HuH-7.5 (cell line): ENCODE results near the gene SIRT1.
"Not testable (repeated sequence)": the region's sequence is repeated elsewhere in the genome, so short reads cannot be mapped to it uniquely, and the experiment has no call there.

Experiments
- DNase-seq: peaks from one replicate; pipeline ENCODE4 v3.0.0; 2011; ENCODE audit warnings: low spot score

The SIRT1 gene

DNA sequence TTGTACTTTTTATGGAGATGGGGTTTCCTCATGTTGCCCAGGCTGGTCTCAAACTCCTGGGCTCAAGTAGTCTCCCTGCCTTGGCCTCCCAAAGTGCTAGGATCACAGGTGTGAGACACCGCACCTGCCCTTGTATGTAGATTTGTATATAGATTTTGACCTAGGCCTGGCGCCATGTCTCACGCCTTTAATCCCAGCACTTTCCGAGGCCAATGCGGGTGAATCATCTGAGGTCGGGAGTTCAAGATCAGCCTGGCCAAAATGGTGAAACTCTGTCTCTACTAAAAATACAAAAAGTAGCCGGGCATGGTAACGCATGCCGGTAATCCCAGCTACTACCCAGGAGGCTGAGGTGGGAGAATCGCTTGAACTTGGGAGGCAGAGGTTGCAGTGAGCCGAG is 7.0 kb upstream of the SIRT1 start:
- not testable (repeated sequence) for DNase-seq

DNA sequence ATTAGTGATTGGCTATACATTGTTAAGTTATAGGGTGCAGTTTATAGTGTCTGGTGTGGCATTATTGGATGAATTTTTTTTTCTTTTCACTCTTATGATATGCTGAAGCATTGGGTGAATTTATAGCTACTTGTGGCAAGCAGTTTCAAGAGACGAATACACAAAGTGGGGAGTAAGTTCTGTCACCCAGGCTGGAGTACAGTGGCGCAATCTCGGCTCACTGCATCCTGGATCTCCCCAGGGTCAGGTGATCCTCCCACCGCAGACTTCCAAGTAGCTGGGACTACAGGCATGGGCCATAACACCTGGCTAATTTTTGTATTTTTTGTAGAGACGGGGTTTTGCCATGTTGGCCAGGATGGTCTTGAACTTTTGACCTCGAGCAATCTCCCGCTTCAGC is 6.3 kb upstream of the SIRT1 start:
- DNase-seq = no peak

DNA sequence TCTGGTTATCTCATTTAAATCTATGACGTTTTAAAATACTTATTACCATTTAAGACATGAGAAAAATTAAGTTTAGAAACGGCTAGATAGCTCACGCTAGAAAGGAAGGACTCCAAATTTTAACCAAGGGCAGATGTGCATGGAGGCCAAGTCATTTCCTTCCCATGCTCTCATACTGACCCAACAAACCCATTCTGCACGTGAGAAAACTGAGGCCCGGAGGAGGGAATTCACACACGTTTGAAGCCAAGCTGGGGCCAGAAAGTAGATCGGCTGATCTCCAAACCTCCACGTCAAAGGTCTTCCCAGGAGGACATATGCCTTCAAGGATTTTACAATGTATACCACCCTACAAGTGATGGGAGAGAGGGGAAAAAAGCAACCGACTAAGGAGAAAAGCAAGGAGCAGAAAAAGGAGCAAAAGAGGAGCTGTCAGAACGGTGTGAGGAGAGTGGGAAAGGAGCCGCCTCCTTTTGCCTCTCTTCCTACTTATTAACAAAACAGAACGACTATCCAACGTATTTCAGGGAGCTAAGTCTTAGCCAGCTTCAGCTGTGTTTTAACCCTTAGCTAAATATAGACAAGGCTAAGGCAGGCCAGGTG is 645 bp upstream of the SIRT1 start:
- DNase-seq = no peak

GRCh38 chr10:67884842-67885670 is 600 bp downstream of the SIRT1 start:
- DNase-seq = peak; percentile 56

DNA sequence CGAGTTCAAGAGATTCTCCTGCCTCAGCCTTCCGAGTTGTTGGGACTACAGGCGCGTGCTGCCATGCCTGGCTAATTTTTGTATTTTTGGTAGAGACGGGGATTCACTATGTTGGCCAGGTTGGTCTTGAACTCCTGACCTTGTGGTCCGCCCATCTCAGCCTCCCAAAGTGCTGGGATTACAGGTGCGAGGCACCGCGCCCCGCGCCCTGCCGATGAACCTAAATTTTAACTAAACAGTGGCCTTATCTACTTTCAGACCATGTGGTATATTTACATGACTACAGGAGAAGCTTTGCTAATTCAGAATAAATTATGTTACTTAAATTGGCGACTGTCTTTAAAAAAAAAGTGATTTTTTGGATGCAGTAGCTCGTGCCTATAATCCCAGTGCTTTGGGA is 9.2 kb downstream of the SIRT1 start:
- DNase-seq = no peak

DNA sequence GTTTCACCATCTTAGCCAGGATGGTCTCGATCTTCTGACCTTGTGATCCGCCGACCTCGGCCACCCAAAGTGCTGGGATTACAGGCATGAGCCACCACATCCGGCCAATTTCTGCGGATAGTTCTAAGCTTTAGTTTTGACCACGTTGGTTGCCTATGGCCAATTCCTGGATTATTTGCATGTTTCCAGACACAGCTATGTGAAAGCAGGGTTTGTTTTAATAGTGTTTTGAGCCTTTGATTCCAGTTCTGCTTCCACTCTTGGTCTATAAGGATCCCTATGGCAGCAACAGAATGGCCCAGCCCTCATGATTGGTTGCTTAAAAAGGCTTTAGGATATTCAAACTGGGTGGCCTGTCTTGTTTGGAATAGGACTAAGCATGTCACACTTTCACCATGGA is 19.1 kb downstream of the SIRT1 start:
- no peak for DNase-seq

GRCh38 chr10:67912331-67912946 is 28.0 kb downstream of the SIRT1 start:
- DNase-seq = no peak

GRCh38 chr10:67914777-67915340 is 30.4 kb downstream of the SIRT1 start:
- DNase-seq = no peak

GRCh38 chr10:67917169-67917568 is 32.7 kb downstream of the SIRT1 start:
- DNase-seq = no peak

DNA sequence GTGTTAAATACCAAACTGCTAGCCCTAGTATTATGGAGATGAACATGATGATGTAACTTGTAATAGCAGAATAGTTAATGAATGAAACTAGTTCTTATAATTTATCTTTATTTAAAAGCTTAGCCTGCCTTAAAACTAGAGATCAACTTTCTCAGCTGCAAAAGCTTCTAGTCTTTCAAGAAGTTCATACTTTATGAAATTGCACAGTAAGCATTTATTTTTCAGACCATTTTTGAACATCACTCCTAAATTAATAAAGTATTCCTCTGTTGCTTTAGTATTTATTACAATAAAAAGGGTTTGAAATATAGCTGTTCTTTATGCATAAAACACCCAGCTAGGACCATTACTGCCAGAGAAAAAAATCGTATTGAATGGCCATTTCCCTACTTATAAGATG is 33.2 kb downstream of the SIRT1 start:
- no peak for DNase-seq

DNA sequence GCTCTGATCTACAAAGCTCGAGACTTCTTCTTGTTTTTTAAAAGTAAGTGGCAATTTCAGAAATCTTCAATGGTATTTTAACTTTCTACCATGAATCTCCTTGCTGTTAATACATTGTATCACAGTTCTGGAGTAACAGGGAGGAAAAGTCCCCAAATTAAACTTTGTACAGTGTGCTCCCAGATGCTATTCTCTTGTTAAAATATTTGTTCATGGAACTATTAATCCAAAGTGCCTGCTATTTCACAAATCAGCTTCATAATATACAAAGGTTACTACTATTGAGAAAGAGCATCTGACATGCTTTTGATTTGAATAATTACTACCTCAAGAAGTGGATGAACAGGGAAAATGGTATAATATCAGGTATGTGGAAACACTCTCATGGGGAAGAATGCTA is 36.6 kb downstream of the SIRT1 start:
- DNase-seq = no peak

DNA sequence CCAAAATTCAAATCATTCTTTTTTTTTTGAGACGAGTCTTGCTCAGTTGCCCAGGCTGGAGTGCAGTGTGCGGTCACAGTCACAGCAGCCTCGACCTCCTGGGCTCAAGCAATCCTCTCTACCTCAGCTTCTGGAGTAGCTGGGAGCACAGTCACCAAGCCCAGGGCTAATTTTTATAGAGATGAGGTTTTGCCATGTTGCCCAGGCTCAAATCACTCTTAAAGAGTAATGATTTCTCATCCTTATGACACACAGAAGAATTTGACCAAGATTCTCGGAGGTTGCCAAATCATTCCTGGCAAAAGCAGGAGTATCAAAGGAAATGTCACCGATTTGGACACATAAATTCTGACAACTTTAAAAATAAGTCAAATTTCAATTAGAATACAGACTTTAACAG is 39.1 kb downstream of the SIRT1 start:
- DNase-seq = no peak

DNA sequence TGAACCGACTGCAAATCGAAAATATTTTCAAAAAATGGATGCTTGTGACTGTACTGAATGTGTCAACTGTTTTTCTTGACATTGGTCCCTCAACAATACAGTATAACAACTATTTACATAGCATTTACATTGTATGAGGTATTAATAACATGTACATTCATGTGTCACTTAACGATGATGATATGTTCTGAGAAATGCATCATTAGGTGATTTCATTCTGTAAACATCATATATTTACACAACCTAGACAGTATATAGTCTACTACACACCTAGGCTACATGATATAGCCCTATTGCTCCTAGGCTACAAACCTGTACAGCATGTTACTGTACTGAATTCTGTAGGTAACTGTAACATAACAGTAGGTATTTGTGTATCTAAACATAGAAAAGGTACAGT is 39.7 kb downstream of the SIRT1 start:
- no peak for DNase-seq

DNA sequence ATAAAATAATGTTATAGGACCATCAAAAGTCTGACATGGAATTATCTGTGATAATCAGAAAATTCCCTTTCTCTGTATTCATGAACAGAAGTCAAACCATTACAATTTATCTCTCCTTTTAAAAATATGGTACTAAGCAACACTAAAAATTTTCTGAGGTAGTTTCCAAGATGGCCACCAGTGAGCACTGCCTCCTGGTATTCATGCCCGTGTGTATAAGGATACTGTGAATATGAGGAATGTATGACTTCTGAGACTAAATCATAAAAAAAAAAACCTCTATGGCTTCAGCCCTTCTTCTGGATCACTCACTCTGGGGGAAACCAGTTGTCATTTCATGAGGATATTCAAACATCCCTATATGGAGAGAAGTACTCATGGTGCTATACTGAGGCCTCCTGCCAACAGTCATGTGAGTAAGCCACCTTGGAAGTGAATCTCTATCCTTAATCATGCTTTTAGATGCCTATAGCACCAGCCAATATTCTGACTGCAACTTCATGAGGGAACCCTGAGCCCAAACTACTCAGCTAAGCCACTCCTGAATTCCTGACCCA is 41.1 kb downstream of the SIRT1 start:
- no peak for DNase-seq

DNA sequence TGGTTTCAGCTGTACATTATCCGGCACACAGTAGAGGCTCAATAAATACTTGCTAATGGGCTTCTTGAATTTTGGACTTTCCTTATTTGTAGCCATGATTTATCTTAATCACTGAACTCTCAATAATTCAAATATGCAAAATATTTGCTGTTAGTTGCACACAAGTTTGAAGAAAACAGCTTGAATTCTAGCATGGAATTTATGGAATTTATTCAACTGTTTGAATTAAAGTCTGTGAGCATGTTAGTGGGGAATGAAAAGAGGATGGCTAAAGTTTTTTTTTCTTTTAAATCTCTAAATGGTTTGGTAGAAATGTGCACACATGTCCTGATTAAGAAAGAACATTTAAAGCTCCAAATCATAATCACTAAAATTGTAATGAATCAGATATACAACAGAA is 42.5 kb downstream of the SIRT1 start:
- no peak for DNase-seq

DNA sequence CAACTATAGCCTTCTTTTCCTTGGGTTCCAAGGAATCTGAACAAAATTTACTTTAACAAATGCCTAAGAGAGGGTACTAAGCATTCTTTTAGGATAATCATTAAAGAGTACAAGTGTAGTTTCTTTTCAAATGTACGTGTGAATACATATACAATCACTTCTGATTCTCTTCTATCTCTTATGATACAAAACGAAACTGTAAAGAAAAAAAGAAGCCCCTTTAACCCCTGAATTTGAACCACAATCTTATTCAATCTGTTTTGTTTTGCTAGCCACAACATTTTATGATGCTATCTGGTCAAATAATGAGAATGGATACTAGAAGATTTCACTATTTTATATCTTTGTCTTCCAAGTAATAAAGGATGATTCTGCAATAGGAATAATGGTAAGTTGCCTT is 48.7 kb downstream of the SIRT1 start:
- no peak for DNase-seq

- no peak for DNase-seq
Measured at GRCh38 chr10:67934336-67934735, 49.9 kb downstream of the SIRT1 start.

DNA sequence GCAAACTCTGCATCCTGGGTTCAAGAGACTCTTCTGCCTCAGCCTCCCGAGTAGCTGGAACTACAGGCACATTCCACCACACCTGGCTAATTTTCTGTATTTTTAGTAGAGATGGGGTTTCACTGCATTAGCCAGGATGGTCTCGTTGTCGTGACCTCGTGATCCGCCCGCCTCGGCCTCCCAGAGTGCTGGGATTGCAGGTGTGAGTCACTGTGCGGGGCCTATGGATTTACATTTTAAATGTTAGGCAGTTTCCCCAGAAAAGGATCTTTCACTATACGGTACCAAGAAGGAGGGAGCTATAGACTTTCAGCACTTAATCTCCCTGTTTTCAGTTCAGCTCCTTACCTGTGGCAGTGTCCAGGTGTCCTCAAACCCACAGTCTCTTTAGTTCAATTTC is 50.8 kb downstream of the SIRT1 start:
- DNase-seq = no peak

- no peak for DNase-seq
Measured at GRCh38 chr10:67936416-67936815, 52.0 kb downstream of the SIRT1 start.

- DNase-seq = no peak
Measured at GRCh38 chr10:67943917-67944316, 59.5 kb downstream of the SIRT1 start.

DNA sequence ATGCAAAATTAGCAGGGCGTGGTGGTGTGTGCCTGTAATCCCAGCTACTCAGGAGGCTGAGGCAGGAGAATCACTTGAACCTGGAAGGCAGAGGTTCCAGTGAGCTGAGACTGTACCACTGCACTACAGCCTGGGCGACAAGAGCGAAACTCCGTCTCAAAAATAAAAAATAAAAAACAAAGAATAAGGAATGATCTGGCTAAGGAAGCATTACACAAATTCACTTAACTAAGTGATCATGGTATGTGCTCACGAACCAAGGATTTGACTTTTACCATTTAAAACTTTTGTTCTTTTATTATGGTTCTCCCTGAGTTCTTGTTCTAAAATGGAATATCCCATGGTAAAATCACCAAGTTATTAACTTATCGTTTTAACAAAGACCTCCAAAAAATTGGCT is 71.2 kb downstream of the SIRT1 start:
- DNase-seq = no peak

GRCh38 chr10:67959839-67960476 is 75.5 kb downstream of the SIRT1 start:
- no peak for DNase-seq
